Peyer's patch (tissue), 4 donors: ENCODE data around the gene SLC9A3. TPM values are rescaled to one million over a fixed set of nuclear protein-coding genes. Genes with fewer than 3 reads are reported as not detected.
A peak's percentile ranks its signal among the peaks of the same experiment; 100 is the strongest.

Experiments
- DNase-seq, 3 donors: peaks; one replicate each; pipeline ENCODE4 v3.0.0-alpha.2; 2017 to 2019
- H3K27ac ChIP-seq, 4 donors: fragments of 200-600 bp; sonication (generic); one replicate each; pipeline ENCODE4 v1.5.1; 2016 to 2019
- H3K27me3 ChIP-seq, 2 donors: fragments of 200-600 bp; sonication (generic); one replicate each; pipeline ENCODE4 v1.5.1; 2019
- H3K36me3 ChIP-seq, 3 donors: fragments of 200-600 bp; sonication (generic); one replicate each; pipeline ENCODE4 v1.5.1; 2016 to 2019
- H3K4me1 ChIP-seq, 4 donors: fragments of 200-600 bp; sonication (generic); one replicate each; pipeline ENCODE4 v1.5.1; 2016 to 2019
- H3K4me3 ChIP-seq, 4 donors: fragments of 200-600 bp; sonication (generic); 1 replicate in 3 of 4; 2 replicates in 1 of 4; pipeline ENCODE4 v1.5.1; 2016 to 2019; ENCODE audit warnings: mild to moderate bottlenecking in 1 of 4
- H3K9me3 ChIP-seq, 4 donors: fragments of 200-600 bp; sonication (generic); one replicate each; pipeline ENCODE4 v1.5.1; 2016 to 2019; ENCODE audit warnings: mild to moderate bottlenecking in 1 of 4
- CTCF ChIP-seq, 6 experiments: fragments of 450-650 bp in 4 of 6; fragments of 200-600 bp in 2 of 6; sonication (generic) in 1 of 6; IDR thresholded peaks; one replicate each; pipeline ENCODE4 v1.5.1; 2017 to 2019; ENCODE audit warnings: antibody characterized with exemption in 6 of 6, mild to moderate bottlenecking in 3 of 6, moderate library complexity in 1 of 6
- POLR2A ChIP-seq, 2 donors: fragments of 450-650 bp; IDR thresholded peaks; one replicate each; pipeline ENCODE4 v1.5.1; 2017; ENCODE audit warnings: antibody characterized with exemption in 2 of 2, mild to moderate bottlenecking in 2 of 2, moderate library complexity in 2 of 2
- total RNA-seq, 4 donors: library from RNA; depleted of rRNA; stranded (reverse); fragments of >200 nt; gene quantifications; one replicate each; pipeline ENCODE4 v1.1.0, GENCODE V29; 2016

SLC9A3 gene
- total RNA-seq, 4 donors from 2014 or later: 16.5 to 320 (median 283) TPM

DNA sequence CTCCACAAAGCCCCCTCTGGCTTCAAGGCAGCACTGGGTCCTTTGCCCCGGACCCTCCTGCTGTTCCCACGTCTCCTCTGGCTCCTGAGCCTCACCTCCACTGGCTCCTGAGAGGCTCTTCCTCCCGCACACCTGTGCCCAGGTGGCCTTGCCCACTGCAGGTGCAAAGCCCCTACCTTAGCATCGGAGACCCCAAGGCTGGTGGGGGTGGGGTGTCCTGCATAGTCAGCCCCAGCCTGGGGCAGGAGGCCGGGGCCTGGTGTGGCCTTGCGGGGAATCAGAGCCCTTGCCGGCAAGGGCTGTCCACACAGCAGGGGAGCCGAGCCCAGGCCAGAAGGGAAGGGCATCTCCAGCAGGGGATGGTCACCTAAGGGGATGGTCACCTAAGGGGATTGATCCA is 46.6 kb upstream of the SLC9A3 start:
- DNase-seq: peak in 1 of 3 donors; percentile 11
- H3K27me3 ChIP-seq: no peaks in the 10 kb centered on the region
- H3K9me3 ChIP-seq: peaks cover 0 to 3% (median 0%) of the 10 kb centered on the region in 4 donors
- H3K4me3 ChIP-seq: no peak overlapping the region
- H3K27ac ChIP-seq: no peak overlapping the region
- no peaks in the 10 kb centered on the region for H3K36me3 ChIP-seq
- H3K4me1 ChIP-seq: no peaks in the 10 kb centered on the region
- no peak for TF ChIP-seq POLR2A (IDR thresholded peaks at IDR 0.05)
- no peak for TF ChIP-seq CTCF (IDR thresholded peaks at IDR 0.05)

- Histone ChIP-seq H3K9me3 (no peaks in the 10 kb centered on the region), H3K27ac (no peak overlapping the region), H3K4me3 (no peak overlapping the region), H3K4me1 (no peaks in the 10 kb centered on the region), H3K36me3 (no peaks in the 10 kb centered on the region), H3K27me3 (no peaks in the 10 kb centered on the region)
- no peak for TF ChIP-seq POLR2A (IDR thresholded peaks at IDR 0.05)
- TF ChIP-seq CTCF (IDR thresholded peaks at IDR 0.05): no peak
- peak in 1 of 3 donors; percentile 9 for DNase-seq
Measured at GRCh38 chr5:570446-570845, 46.2 kb upstream of the SLC9A3 start.

GRCh38 chr5:569868-570361 is 45.7 kb upstream of the SLC9A3 start:
- TF ChIP-seq POLR2A (IDR thresholded peaks at IDR 0.05) (no peak), CTCF (IDR thresholded peaks at IDR 0.05) (no peak)
- Histone ChIP-seq H3K4me1 (no peaks in the 10 kb centered on the region), H3K9me3 (no peaks in the 10 kb centered on the region), H3K27me3 (no peaks in the 10 kb centered on the region), H3K36me3 (no peaks in the 10 kb centered on the region), H3K27ac (no peak overlapping the region), H3K4me3 (no peak overlapping the region)
- DNase-seq: peak in 2 of 3 donors; percentile 6 to 15

DNA sequence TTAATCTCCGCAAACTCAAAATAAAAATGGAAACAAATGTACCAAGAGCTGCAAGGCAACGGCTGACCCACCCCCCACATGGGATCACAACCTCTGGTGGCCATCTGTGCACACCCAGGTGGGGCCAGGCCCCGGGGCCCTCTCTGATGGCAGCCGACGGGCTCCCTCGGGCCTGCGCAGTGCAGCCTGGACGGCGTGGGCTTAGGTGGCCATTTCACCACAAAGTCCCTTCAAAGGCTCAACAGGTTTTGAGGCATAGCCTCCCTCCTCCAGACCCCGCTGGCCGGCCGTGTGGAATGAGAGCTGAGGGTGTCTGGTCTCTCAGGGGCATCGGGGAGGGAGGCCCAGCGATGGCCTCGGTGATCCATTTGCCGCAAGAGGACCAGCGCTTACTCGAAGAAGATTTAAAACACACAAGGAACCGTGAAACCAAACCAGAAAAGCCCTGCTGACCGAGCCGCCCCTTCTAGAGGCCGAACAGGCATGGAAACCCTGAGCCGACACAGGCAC is 45.2 kb upstream of the SLC9A3 start:
- no peak for TF ChIP-seq POLR2A (IDR thresholded peaks at IDR 0.05)
- no peak for TF ChIP-seq CTCF (IDR thresholded peaks at IDR 0.05)
- Histone ChIP-seq H3K4me3 (no peak overlapping the region), H3K27me3 (no peaks in the 10 kb centered on the region), H3K4me1 (no peaks in the 10 kb centered on the region), H3K36me3 (no peaks in the 10 kb centered on the region), H3K9me3 (no peaks in the 10 kb centered on the region), H3K27ac (no peak overlapping the region)
- peak in 2 of 3 donors; percentile 1 to 7 for DNase-seq

DNA sequence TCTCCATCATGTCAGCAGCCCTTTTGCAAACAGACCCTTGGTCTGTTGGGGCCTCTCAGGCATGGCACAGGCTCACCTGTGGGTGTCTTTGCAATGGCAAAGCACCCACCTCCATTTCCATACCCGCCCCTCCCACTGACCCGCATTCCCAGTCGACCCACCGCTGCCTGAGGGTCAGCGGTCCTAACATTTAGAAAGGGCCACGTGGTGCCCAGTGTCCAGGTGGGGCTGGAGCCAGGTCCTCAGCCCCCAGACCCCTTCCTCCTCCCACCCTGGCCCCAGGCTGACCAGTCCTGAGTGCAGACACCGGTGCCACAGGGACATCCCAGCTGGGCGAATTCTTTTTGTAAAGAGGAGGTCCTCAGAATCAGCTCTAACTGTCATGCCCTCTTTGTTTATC is 44.6 kb upstream of the SLC9A3 start:
- Histone ChIP-seq H3K4me1 (no peaks in the 10 kb centered on the region), H3K27me3 (no peaks in the 10 kb centered on the region), H3K27ac (no peak overlapping the region), H3K9me3 (no peaks in the 10 kb centered on the region), H3K36me3 (no peaks in the 10 kb centered on the region), H3K4me3 (no peak overlapping the region)
- TF ChIP-seq CTCF (IDR thresholded peaks at IDR 0.05): no peak
- TF ChIP-seq POLR2A (IDR thresholded peaks at IDR 0.05): no peak
- no peak for DNase-seq
